GM23338 (cell line): ENCODE data around the gene CFDP1. TPM values are rescaled to one million over a fixed set of nuclear protein-coding genes. Genes with fewer than 3 reads are reported as not detected.

Experiments used
- EZH2 ChIP-seq: fragments of 200-600 bp; sonication (generic); IDR thresholded peaks from one replicate; pipeline ENCODE4 v1.8.0; 2017; ENCODE audit warnings: antibody characterized with exemption, mild to moderate bottlenecking, low read depth; ENCODE audit not compliant: unreplicated experiment
- JUNB ChIP-seq: IDR thresholded peaks from one replicate; pipeline ENCODE4 v1.6.1; 2016; ENCODE audit warnings: antibody characterized with exemption; ENCODE audit not compliant: unreplicated experiment
- STAT1 ChIP-seq: IDR thresholded peaks from one replicate; pipeline ENCODE4 v1.6.1; 2016; ENCODE audit warnings: antibody characterized with exemption; ENCODE audit not compliant: unreplicated experiment
- ZNF331 ChIP-seq: fragments of 250-450 bp; sonication (Bioruptor Pico); IDR thresholded peaks from 2 replicates; pipeline ENCODE4 v1.5.0; 2020; ENCODE audit warnings: low read depth, mild to moderate bottlenecking, moderate library complexity
- polyA plus RNA-seq: library from polyadenylated mRNA; unstranded; fragments of >200 nt; fragmentation: Nextera tagmentation; extraction: Ambion mirVana; gene quantifications from 2 replicates; pipeline ENCODE4 v1.2.1, GENCODE V29; 2016
- total RNA-seq: library from RNA; depleted of rRNA; stranded (reverse); fragments of >200 nt; shearing (Covaris generic); gene quantifications from 2 replicates; pipeline ENCODE4 v1.2.3, GENCODE V29; 2014
- TF ChIP-seq, protein P1 (sequence below): fragments of 250-450 bp; sonication (Bioruptor Pico); IDR thresholded peaks from 2 replicates; pipeline ENCODE4 v1.5.0; 2020; ENCODE audit warnings: mild to moderate bottlenecking, moderate library complexity
- TF ChIP-seq, protein P2 (sequence below), 2 experiments: fragments of 200-600 bp in 1 of 2; sonication (generic) in 1 of 2; conservative IDR thresholded peaks; 2 replicates each; pipeline versions ENCODE4 v1.5.1 to v1.6.1; 2016 to 2017; ENCODE audit warnings: antibody characterized with exemption in 2 of 2, low read depth in 2 of 2, mild to moderate bottlenecking in 2 of 2, moderate library complexity in 1 of 2
- TF ChIP-seq, protein P3 (sequence below): IDR thresholded peaks from one replicate; pipeline ENCODE4 v1.6.1; 2018; ENCODE audit warnings: antibody characterized with exemption; ENCODE audit not compliant: unreplicated experiment

The CFDP1 gene
- total and polyA plus RNA-seq, 2 experiments from 2014 or later: 89.9 to 224 TPM

DNA sequence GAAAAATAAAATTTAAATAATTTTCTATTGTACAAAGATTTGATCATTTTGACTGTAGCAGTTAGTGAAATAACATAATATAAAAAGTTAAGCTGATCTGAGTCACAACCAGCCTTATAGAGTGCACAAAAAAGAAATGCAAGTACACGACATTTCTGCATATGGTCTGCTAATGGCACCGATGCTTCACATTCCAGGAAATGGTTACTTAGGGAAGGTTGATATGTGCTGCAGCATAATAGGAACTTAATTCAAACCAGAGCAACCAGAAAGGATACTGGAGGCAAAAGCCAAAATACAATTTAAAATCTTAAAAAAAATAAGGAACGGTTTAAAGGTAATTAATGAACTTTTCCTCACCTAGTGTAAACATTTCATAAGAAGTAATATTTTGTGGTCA is 10.0 kb upstream of the CFDP1 start (continued):
- TF ChIP-seq, protein P1, sequence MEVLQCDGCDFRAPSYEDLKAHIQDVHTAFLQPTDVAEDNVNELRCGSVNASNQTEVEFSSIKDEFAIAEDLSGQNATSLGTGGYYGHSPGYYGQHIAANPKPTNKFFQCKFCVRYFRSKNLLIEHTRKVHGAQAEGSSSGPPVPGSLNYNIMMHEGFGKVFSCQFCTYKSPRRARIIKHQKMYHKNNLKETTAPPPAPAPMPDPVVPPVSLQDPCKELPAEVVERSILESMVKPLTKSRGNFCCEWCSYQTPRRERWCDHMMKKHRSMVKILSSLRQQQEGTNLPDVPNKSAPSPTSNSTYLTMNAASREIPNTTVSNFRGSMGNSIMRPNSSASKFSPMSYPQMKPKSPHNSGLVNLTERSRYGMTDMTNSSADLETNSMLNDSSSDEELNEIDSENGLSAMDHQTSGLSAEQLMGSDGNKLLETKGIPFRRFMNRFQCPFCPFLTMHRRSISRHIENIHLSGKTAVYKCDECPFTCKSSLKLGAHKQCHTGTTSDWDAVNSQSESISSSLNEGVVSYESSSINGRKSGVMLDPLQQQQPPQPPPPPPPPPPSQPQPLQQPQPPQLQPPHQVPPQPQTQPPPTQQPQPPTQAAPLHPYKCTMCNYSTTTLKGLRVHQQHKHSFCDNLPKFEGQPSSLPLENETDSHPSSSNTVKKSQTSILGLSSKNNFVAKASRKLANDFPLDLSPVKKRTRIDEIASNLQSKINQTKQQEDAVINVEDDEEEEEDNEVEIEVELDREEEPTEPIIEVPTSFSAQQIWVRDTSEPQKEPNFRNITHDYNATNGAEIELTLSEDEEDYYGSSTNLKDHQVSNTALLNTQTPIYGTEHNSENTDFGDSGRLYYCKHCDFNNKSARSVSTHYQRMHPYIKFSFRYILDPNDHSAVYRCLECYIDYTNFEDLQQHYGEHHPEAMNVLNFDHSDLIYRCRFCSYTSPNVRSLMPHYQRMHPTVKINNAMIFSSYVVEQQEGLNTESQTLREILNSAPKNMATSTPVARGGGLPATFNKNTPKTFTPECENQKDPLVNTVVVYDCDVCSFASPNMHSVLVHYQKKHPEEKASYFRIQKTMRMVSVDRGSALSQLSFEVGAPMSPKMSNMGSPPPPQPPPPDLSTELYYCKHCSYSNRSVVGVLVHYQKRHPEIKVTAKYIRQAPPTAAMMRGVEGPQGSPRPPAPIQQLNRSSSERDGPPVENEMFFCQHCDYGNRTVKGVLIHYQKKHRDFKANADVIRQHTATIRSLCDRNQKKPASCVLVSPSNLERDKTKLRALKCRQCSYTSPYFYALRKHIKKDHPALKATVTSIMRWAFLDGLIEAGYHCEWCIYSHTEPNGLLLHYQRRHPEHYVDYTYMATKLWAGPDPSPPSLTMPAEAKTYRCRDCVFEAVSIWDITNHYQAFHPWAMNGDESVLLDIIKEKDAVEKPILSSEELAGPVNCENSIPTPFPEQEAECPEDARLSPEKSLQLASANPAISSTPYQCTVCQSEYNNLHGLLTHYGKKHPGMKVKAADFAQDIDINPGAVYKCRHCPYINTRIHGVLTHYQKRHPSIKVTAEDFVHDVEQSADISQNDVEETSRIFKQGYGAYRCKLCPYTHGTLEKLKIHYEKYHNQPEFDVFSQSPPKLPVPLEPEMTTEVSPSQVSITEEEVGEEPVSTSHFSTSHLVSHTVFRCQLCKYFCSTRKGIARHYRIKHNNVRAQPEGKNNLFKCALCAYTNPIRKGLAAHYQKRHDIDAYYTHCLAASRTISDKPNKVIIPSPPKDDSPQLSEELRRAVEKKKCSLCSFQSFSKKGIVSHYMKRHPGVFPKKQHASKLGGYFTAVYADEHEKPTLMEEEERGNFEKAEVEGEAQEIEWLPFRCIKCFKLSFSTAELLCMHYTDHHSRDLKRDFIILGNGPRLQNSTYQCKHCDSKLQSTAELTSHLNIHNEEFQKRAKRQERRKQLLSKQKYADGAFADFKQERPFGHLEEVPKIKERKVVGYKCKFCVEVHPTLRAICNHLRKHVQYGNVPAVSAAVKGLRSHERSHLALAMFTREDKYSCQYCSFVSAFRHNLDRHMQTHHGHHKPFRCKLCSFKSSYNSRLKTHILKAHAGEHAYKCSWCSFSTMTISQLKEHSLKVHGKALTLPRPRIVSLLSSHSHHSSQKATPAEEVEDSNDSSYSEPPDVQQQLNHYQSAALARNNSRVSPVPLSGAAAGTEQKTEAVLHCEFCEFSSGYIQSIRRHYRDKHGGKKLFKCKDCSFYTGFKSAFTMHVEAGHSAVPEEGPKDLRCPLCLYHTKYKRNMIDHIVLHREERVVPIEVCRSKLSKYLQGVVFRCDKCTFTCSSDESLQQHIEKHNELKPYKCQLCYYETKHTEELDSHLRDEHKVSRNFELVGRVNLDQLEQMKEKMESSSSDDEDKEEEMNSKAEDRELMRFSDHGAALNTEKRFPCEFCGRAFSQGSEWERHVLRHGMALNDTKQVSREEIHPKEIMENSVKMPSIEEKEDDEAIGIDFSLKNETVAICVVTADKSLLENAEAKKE (CRISPR knock-in tag): no peak
- TF ChIP-seq, protein P2, sequence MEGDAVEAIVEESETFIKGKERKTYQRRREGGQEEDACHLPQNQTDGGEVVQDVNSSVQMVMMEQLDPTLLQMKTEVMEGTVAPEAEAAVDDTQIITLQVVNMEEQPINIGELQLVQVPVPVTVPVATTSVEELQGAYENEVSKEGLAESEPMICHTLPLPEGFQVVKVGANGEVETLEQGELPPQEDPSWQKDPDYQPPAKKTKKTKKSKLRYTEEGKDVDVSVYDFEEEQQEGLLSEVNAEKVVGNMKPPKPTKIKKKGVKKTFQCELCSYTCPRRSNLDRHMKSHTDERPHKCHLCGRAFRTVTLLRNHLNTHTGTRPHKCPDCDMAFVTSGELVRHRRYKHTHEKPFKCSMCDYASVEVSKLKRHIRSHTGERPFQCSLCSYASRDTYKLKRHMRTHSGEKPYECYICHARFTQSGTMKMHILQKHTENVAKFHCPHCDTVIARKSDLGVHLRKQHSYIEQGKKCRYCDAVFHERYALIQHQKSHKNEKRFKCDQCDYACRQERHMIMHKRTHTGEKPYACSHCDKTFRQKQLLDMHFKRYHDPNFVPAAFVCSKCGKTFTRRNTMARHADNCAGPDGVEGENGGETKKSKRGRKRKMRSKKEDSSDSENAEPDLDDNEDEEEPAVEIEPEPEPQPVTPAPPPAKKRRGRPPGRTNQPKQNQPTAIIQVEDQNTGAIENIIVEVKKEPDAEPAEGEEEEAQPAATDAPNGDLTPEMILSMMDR (conservative IDR thresholded peaks at IDR 0.05; ENCODE audit: low read depth in 2 of 2): no peak
- TF ChIP-seq, protein P3, sequence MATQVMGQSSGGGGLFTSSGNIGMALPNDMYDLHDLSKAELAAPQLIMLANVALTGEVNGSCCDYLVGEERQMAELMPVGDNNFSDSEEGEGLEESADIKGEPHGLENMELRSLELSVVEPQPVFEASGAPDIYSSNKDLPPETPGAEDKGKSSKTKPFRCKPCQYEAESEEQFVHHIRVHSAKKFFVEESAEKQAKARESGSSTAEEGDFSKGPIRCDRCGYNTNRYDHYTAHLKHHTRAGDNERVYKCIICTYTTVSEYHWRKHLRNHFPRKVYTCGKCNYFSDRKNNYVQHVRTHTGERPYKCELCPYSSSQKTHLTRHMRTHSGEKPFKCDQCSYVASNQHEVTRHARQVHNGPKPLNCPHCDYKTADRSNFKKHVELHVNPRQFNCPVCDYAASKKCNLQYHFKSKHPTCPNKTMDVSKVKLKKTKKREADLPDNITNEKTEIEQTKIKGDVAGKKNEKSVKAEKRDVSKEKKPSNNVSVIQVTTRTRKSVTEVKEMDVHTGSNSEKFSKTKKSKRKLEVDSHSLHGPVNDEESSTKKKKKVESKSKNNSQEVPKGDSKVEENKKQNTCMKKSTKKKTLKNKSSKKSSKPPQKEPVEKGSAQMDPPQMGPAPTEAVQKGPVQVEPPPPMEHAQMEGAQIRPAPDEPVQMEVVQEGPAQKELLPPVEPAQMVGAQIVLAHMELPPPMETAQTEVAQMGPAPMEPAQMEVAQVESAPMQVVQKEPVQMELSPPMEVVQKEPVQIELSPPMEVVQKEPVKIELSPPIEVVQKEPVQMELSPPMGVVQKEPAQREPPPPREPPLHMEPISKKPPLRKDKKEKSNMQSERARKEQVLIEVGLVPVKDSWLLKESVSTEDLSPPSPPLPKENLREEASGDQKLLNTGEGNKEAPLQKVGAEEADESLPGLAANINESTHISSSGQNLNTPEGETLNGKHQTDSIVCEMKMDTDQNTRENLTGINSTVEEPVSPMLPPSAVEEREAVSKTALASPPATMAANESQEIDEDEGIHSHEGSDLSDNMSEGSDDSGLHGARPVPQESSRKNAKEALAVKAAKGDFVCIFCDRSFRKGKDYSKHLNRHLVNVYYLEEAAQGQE: no peak
- TF ChIP-seq EZH2 (no peak), ZNF331 (CRISPR knock-in tag) (no peak), STAT1 (no peak), JUNB (no peak)
